ENCODE results near the gene PITPNM3.
A peak's percentile ranks its signal among the peaks of the same experiment; 100 is the strongest.

The PITPNM3 gene

GRCh38 chr17:6479622-6480302, 76.6 kb downstream of the PITPNM3 start:
- no peak for DNase-seq (ENCODE audit: low read depth)

GRCh38 chr17:6478486-6478885, 77.9 kb downstream of the PITPNM3 start:
- DNase-seq (ENCODE audit: low read depth) = no peak

- no peak for DNase-seq (ENCODE audit: low read depth)
Observed at GRCh38 chr17:6477831-6478383, 78.4 kb downstream of the PITPNM3 start.

- DNase-seq (ENCODE audit: low read depth) = no peak
Observed at GRCh38 chr17:6476810-6477179, 79.6 kb downstream of the PITPNM3 start.

GRCh38 chr17:6476076-6476809, 80.1 kb downstream of the PITPNM3 start:
- DNase-seq (ENCODE audit: low read depth) = no peak

GRCh38 chr17:6475411-6475810, 80.9 kb downstream of the PITPNM3 start:
- no peak for DNase-seq (ENCODE audit: low read depth)

GRCh38 chr17:6474906-6475305, 81.4 kb downstream of the PITPNM3 start:
- DNase-seq (ENCODE audit: low read depth) = no peak

- no peak for DNase-seq (ENCODE audit: low read depth)
Observed at GRCh38 chr17:6474376-6474775, 82.0 kb downstream of the PITPNM3 start.

- DNase-seq (ENCODE audit: low read depth) = peak; percentile 28
Observed at GRCh38 chr17:6473128-6473767, 83.1 kb downstream of the PITPNM3 start.

GRCh38 chr17:6472517-6472916, 83.8 kb downstream of the PITPNM3 start:
- no peak for DNase-seq (ENCODE audit: low read depth)

GRCh38 chr17:6471531-6472465, 84.6 kb downstream of the PITPNM3 start:
- peak; percentile 29 for DNase-seq (ENCODE audit: low read depth)

GRCh38 chr17:6470751-6471521, 85.4 kb downstream of the PITPNM3 start:
- no peak for DNase-seq (ENCODE audit: low read depth)

GRCh38 chr17:6470146-6470718, 86.1 kb downstream of the PITPNM3 start:
- no peak for DNase-seq (ENCODE audit: low read depth)

GRCh38 chr17:6468051-6468790, 88.1 kb downstream of the PITPNM3 start:
- no peak for DNase-seq (ENCODE audit: low read depth)

GRCh38 chr17:6467567-6467966, 88.8 kb downstream of the PITPNM3 start:
- DNase-seq (ENCODE audit: low read depth) = no peak

- DNase-seq (ENCODE audit: low read depth) = no peak
Observed at GRCh38 chr17:6465206-6466003, 91.0 kb downstream of the PITPNM3 start.

GRCh38 chr17:6464446-6465041, 91.8 kb downstream of the PITPNM3 start:
- no peak for DNase-seq (ENCODE audit: low read depth)

- no peak for DNase-seq (ENCODE audit: low read depth)
Observed at GRCh38 chr17:6463616-6464445, 92.5 kb downstream of the PITPNM3 start.

Measured in HS-5 (cell line).